Measurements from ENCODE around the gene TFIP11.

DNA sequence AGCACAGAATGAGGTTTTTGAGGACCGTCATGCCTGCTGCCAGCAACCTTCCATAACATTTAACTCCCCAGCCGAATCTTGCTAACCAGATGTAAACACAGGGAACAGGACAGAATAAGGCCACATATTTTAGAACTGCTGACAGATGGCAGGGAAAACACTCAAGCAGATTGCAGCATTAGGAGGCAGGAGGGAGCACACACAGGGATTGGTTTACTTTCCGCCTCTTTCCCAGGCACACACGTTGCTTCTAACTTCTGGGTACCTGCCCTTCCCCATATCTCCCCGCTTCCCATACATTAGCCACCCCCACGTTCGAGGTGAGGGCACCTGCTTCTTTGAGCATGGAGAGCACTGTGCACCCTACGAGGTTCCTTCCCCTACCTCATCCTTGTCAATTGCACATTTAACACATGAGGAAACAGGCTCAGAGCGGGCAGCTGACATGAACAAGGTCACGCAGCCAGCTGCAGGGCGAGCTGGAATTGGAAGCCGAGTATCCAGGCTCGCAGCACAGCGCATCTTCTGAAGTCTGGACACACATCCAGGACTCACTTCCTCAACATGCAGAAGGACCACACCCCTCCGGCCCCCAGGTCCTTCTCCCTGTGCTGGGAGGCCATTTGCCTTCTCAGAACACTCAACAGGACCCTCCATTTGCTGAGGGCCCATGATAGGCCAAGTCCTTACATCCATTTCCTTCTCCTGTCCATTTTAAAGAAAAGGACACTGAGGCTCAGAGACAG, 64.5 kb downstream of the TFIP11 start:
- TF ChIP-seq, protein P1, sequence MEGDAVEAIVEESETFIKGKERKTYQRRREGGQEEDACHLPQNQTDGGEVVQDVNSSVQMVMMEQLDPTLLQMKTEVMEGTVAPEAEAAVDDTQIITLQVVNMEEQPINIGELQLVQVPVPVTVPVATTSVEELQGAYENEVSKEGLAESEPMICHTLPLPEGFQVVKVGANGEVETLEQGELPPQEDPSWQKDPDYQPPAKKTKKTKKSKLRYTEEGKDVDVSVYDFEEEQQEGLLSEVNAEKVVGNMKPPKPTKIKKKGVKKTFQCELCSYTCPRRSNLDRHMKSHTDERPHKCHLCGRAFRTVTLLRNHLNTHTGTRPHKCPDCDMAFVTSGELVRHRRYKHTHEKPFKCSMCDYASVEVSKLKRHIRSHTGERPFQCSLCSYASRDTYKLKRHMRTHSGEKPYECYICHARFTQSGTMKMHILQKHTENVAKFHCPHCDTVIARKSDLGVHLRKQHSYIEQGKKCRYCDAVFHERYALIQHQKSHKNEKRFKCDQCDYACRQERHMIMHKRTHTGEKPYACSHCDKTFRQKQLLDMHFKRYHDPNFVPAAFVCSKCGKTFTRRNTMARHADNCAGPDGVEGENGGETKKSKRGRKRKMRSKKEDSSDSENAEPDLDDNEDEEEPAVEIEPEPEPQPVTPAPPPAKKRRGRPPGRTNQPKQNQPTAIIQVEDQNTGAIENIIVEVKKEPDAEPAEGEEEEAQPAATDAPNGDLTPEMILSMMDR (IDR thresholded peaks at IDR 0.05), result no peak
- TF ChIP-seq POLR2A (IDR thresholded peaks at IDR 0.05), result no peak
